Measurements from ENCODE around the gene C9orf43. TPM values are rescaled to one million over a fixed set of nuclear protein-coding genes. Genes with fewer than 3 reads are reported as not detected.

C9orf43 gene
- total and polyA plus RNA-seq, 9 of the 15 experiments (the other 6 are each of a cell fraction or from before 2014, with no cell fraction given), result 0.21 to 0.58 (median 0.33) TPM

GRCh38 chr9:113401027-113401792 is 9.3 kb upstream of the C9orf43 start, which contains the start of gene ALAD (continued):
- TF ChIP-seq BHLHE40 (IDR thresholded peaks at IDR 0.05; ENCODE audit: low read length) (peak; percentile 37; the same call in 1 of the 2 replicates), GABPB1 (CRISPR knock-in tag; IDR thresholded peaks at IDR 0.05) (peak; percentile 92), SAFB (IDR thresholded peaks at IDR 0.05; ENCODE audit: borderline replicate concordance, low read depth, low read length) (peak; percentile 83), ATF3 (IDR thresholded peaks at IDR 0.05) (no peak), ATF3 (CRISPR knock-in tag; conservative IDR thresholded peaks at IDR 0.05) (no peak), ARNT (IDR thresholded peaks at IDR 0.05) (peak in 1 of 2 experiments; percentile 41; a peak in 1 of 4 replicates), HDAC2 (IDR thresholded peaks at IDR 0.05) (peak; percentile 76), KLF13 (tag; IDR thresholded peaks at IDR 0.05; ENCODE audit: borderline replicate concordance, low read depth) (peak; percentile 78), ZBTB2 (IDR thresholded peaks at IDR 0.05) (no peak), POU5F1 (IDR thresholded peaks at IDR 0.05; ENCODE audit: borderline replicate concordance, low read depth, low read length, partially characterized antibody) (no peak), MTA1 (IDR thresholded peaks at IDR 0.05; ENCODE audit: borderline replicate concordance) (no peak), NFRKB (IDR thresholded peaks at IDR 0.05; ENCODE audit: low read depth) (no peak), BRF1 (IDR thresholded peaks at IDR 0.05; ENCODE audit: borderline replicate concordance, extremely low read depth, insufficient read length) (no peak), SOX6 (IDR thresholded peaks at IDR 0.05) (peak; percentile 57; the same call in 1 of the 2 replicates), ZNF280A (IDR thresholded peaks at IDR 0.05; ENCODE audit: low read depth, partially characterized antibody) (no peak), ZEB2 (IDR thresholded peaks at IDR 0.05) (peak; percentile 60; the same call in 1 of the 2 replicates), FUS (optimal IDR thresholded peaks at IDR 0.05; ENCODE audit: low read depth, low read length) (peak; percentile 54), CUX1 (CRISPR knock-in tag; IDR thresholded peaks at IDR 0.05) (no peak)
